Activated T-cell treated with anti-CD3 and anti-CD28 coated beads, Interleukin-2, amount 50 U/mL, for 1 hour (primary cell): ENCODE data around the gene LRIG1.

Experiments used
- DNase-seq: peaks from one replicate; pipeline ENCODE4 v3.0.0-alpha.2; 2020

Gene LRIG1

GRCh38 chr3:66486202-66486601 is 14.6 kb downstream of the LRIG1 start:
- DNase-seq, result no peak

- no peak for DNase-seq
Measured at GRCh38 chr3:66485291-66485968, 15.4 kb downstream of the LRIG1 start.

- DNase-seq, result no peak
Measured at GRCh38 chr3:66484106-66484844, 16.5 kb downstream of the LRIG1 start.

GRCh38 chr3:66483409-66483906 is 17.4 kb downstream of the LRIG1 start:
- DNase-seq, result peak; percentile 36

- no peak for DNase-seq
Measured at GRCh38 chr3:66483006-66483405, 17.8 kb downstream of the LRIG1 start.

GRCh38 chr3:66482018-66482404 is 18.8 kb downstream of the LRIG1 start:
- DNase-seq, result no peak

- no peak for DNase-seq
Measured at GRCh38 chr3:66481071-66482017, 19.5 kb downstream of the LRIG1 start.

- no peak for DNase-seq
Measured at GRCh38 chr3:66480666-66481065, 20.2 kb downstream of the LRIG1 start.

GRCh38 chr3:66479532-66479947 is 21.3 kb downstream of the LRIG1 start:
- DNase-seq, result no peak

GRCh38 chr3:66478960-66479359 is 21.9 kb downstream of the LRIG1 start:
- DNase-seq, result no peak

- DNase-seq, result no peak
Measured at GRCh38 chr3:66477856-66478255, 23.0 kb downstream of the LRIG1 start.

GRCh38 chr3:66476852-66477381 is 23.9 kb downstream of the LRIG1 start:
- DNase-seq, result no peak

- DNase-seq, result no peak
Measured at GRCh38 chr3:66475386-66476020, 25.3 kb downstream of the LRIG1 start.

- no peak for DNase-seq
Measured at GRCh38 chr3:66473692-66474091, 27.1 kb downstream of the LRIG1 start.

GRCh38 chr3:66473181-66473580 is 27.6 kb downstream of the LRIG1 start:
- DNase-seq, result no peak

GRCh38 chr3:66472313-66473134 is 28.3 kb downstream of the LRIG1 start:
- peak; percentile 36 for DNase-seq

- DNase-seq, result no peak
Measured at GRCh38 chr3:66470956-66471686, 29.7 kb downstream of the LRIG1 start.

GRCh38 chr3:66470285-66470684 is 30.5 kb downstream of the LRIG1 start:
- no peak for DNase-seq

GRCh38 chr3:66469220-66469640 is 31.6 kb downstream of the LRIG1 start:
- DNase-seq, result no peak

GRCh38 chr3:66467996-66468735 is 32.7 kb downstream of the LRIG1 start:
- no peak for DNase-seq
